Right ventricle myocardium inferior (tissue), 1 donor: ENCODE measurements around the gene GPA33. TPM values are rescaled to one million over a fixed set of nuclear protein-coding genes. Genes with fewer than 3 reads are reported as not detected.

ENCODE experiments used
- ATAC-seq: fragments of 200-7000 bp; cut with Tn5 transposase; one replicate; pipeline ENCODE4 v1.9.1; 2020; ENCODE audit warnings: mild to moderate bottlenecking, moderate library complexity
- DNase-seq: peaks from one replicate; pipeline ENCODE4 v3.0.0; 2021; ENCODE audit errors: missing footprints
- intact Hi-C: fragments of 100-400 bp; cut with DNase I; formaldehyde crosslinking; loops from one replicate; pipeline ENCODE4 v1.11.0; 2022
- total RNA-seq: library from RNA; stranded (reverse); fragmentation: NEBNext Ultra II Directional; extraction: Animal tissue kit (Norgen Biotek cat#: 25700); gene quantifications from one replicate; pipeline ENCODE4 v1.2.1, GENCODE V29; 2021
- donor health status: DM: no; HTN: yes; CAD: no; lungs with severe emphysema.

The GPA33 gene
- total RNA-seq, 1 donor from 2014 or later, result 0.62 TPM

DNA sequence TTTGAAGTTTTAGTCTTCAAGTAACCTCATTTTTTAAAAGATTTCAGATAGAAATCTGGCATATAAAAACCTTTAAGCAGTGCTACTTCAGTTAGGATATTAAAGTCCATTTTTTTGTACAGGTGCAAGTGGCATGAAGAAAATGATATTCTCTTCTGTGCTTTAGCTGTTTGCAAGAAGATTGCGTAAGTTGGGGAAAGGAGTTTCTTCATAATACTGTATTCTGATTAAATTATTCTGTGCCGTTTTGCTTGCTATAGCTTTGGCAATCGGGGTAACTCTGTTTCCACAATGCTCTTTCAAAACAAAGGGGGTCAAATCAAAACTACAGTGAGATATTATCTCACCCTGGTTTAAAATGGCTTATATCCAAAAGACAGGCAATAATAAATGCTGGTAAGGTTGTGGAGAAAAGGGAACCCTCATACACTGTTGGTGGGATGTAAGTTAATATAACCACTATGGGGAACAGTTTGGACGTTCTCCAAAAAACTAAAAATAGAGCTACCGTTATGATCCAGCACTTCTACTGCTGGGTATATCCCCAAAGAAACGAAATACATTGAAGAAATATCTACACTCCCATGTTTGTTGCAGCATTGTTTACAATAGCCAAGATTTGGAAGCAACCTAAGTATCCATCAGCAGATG lies 74.0 kb downstream of the GPA33 start:
- intact Hi-C loops, result no loop called here
- ATAC-seq (no peak), DNase-seq (no peak)

GRCh38 chr1:167013108-167013929 lies 76.9 kb downstream of the GPA33 start:
- intact Hi-C loops, result no loop called here
- no peak for DNase-seq
- ATAC-seq, result no peak

GRCh38 chr1:167012570-167012969 lies 77.6 kb downstream of the GPA33 start:
- intact Hi-C loops, result no loop called here
- DNase-seq, result no peak
- no peak for ATAC-seq

DNA sequence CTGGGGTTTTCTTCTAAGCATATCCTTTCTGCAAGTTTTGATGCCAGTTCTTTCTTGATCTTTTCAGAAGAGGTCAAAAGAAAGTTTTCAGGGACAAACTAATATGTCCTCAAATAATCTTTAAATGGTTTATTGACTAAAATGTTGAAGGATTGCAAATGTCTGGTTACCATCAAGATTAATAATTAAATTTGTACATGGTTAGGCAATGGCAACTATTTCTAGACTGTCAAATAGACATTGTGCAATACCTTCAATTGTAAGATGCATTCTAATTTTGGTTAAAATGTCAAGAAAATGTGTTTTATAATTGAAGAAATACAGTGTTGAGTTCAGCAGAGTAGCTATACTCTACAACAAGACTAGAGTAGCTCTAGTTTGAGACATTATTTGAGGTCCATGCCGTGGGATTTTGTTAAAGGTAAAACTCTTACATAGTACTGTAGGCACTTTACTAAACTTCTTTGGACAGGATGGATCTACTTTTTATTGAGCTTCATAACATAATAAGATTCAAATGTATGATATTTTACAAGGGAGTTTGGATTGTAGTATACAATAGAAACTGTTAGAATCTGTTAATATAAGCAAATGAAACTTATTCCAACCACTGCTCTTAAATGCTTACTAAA lies 78.5 kb downstream of the GPA33 start:
- intact Hi-C loops, result no loop called here
- DNase-seq (no peak), ATAC-seq (no peak)

DNA sequence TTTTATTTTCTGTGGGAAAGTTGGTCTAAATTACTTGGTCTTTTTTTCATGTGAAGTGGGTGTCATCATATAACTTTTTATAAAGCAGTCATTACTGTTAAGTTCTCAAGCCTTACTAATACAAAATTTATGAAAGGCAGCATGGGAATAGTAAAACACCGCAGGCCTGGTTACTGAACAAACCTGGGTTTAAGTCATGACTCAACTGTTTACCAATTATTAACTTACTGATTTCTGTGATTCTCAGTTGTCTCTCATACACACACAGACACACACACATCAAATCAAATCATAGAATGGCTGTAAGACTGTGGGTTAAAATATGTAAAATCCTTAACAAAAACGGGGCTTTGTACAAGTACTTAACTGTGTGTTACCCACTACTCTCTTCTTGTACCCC lies 86.5 kb downstream of the GPA33 start:
- no peak for DNase-seq
- intact Hi-C loops, result no loop called here
- no peak for ATAC-seq

Other genes starting within 250 kb of the GPA33 start
- gene TADA1, start 214.1 kb downstream of the GPA33 start, total RNA-seq, result 9.4 TPM
- 1.8 TPM for gene ILDR2, start 114.8 kb downstream of the GPA33 start, total RNA-seq
- 0.87 TPM for gene MAEL, start 101.1 kb downstream of the GPA33 start, total RNA-seq
- gene STYXL2, start 3.7 kb upstream of the GPA33 start, total RNA-seq, result 127 TPM
- gene POU2F1, start 130.5 kb upstream of the GPA33 start, total RNA-seq, result 7.5 TPM